ENCODE measurements around the gene BRSK2.

BRSK2 gene

DNA sequence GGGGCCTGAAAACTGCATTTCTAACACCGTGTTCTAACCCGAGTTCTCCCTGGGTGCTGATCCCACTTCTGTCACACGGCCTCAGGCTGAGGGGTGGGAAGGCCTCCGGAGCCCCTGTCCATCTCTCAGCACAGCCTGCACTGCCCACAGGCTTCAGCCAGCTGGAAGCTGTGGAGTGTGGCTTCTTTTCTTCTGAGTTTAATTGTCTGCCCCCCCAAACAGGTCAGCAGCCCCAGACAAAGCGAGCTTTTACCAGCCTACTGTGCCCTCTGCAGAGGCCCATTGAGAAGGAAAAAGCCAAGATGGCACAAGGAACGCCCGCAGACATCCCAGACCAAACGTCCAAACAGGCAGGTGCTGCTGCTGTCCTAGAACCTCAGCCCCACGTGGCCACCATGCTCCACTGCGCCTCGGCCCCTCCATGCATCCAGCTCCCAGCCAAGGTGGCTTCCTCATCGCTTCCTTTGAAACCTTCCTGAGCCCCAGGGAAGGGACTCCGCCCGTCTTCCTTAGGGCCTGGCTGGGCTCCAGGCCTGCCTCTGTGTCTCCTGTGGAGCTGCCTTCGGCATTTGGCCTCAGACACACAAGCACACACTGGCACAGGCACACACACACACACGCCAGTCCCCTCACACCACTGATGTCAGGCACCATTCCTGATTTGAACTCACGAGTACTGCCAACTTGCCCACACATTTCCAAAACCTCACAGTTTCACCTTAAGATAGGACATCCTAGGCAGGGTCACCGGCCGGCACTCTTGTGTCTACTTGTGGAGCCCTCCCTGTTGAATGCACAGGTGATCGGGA, 95.2 kb downstream of the BRSK2 start:
- TF ChIP-seq, protein P1, sequence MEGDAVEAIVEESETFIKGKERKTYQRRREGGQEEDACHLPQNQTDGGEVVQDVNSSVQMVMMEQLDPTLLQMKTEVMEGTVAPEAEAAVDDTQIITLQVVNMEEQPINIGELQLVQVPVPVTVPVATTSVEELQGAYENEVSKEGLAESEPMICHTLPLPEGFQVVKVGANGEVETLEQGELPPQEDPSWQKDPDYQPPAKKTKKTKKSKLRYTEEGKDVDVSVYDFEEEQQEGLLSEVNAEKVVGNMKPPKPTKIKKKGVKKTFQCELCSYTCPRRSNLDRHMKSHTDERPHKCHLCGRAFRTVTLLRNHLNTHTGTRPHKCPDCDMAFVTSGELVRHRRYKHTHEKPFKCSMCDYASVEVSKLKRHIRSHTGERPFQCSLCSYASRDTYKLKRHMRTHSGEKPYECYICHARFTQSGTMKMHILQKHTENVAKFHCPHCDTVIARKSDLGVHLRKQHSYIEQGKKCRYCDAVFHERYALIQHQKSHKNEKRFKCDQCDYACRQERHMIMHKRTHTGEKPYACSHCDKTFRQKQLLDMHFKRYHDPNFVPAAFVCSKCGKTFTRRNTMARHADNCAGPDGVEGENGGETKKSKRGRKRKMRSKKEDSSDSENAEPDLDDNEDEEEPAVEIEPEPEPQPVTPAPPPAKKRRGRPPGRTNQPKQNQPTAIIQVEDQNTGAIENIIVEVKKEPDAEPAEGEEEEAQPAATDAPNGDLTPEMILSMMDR (IDR thresholded peaks at IDR 0.05) = no peak
- Mint-ChIP-seq H3K4me1 (peaks cover 25% of the 10 kb centered on the region), H3K4me3 (no peak overlapping the region), H3K36me3 (ENCODE audit: low read depth) (no peaks in the 10 kb centered on the region), H3K27me3 (ENCODE audit: low read depth, poor library complexity) (peaks cover 4% of the 10 kb centered on the region), H3K9me3 (no peaks in the 10 kb centered on the region), H3K27ac (peak overlapping the region; percentile 22)
- no peak for DNase-seq

DNA sequence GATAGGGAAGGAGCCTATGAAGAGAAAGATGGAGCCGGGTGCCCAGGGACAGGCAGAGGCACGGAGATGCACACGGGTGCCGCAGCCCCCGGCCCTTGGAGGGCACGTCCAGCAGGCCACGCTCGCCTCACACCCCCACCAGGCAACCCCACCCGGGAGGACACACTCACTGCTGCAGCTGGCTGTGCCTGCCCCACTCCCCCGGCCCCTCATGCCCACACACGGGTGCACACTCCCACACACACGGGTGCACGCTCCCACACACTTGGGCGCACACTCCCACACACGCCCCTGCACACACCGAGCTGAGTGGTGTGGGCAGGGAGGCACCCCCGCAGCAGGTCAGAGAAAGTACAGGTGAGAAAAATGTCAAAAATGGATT, 95.8 kb downstream of the BRSK2 start:
- Mint-ChIP-seq H3K27ac (no peak overlapping the region), H3K4me3 (no peak overlapping the region), H3K9me3 (no peaks in the 10 kb centered on the region), H3K36me3 (ENCODE audit: low read depth) (no peaks in the 10 kb centered on the region), H3K27me3 (ENCODE audit: low read depth, poor library complexity) (no peaks in the 10 kb centered on the region), H3K4me1 (peaks cover 25% of the 10 kb centered on the region)
- TF ChIP-seq, protein P1 (IDR thresholded peaks at IDR 0.05) = no peak
- DNase-seq = no peak

DNA sequence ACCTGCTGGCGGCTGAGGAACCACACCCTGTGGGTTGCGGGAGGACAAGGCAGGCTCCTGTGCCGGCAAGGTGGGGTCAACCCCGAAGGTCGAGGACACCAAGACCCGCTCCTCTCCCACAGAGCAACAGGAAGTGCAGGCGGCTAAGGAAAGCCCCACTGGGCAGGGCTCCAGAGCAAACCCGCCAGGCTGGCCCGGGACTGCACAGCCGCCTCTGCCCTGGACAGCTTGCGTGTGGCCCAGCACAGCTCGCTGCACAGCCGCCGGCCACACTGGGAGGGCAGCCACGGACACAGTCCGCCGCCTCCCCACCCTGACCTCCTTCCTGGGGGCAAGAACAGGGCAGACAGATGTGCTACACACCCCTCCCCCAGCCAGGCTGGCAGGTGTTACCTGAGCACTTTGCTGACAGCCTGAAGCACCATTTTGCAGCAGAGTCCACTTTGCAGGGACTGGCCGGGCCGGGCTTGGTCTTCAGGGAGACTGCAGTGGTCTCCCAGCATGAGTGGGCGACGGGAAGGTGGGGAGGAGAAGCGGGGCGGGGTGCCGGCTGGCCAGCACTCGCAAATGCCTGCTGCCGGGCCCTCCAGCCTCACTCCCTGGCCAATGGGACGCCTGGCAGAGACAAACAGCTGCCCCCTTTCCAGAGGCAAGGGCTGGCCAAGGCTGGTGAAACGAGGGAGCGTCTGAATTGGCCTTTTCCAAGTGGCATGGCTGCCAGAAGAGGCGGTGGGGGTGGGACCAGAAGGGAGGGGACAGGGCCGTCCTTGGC, 96.5 kb downstream of the BRSK2 start, which contains the start of gene MOB2:
Gene MOB2 (minus strand): TSS at position 726 of the 772 bp plus-strand sequence. CDS start 223 bp downstream, at position 503.
- Mint-ChIP-seq H3K27ac (peak within 1 kb of the TSS; percentile 57), H3K4me3 (no peak within 1 kb of the TSS)
- peak; percentile 53 for DNase-seq

DNA sequence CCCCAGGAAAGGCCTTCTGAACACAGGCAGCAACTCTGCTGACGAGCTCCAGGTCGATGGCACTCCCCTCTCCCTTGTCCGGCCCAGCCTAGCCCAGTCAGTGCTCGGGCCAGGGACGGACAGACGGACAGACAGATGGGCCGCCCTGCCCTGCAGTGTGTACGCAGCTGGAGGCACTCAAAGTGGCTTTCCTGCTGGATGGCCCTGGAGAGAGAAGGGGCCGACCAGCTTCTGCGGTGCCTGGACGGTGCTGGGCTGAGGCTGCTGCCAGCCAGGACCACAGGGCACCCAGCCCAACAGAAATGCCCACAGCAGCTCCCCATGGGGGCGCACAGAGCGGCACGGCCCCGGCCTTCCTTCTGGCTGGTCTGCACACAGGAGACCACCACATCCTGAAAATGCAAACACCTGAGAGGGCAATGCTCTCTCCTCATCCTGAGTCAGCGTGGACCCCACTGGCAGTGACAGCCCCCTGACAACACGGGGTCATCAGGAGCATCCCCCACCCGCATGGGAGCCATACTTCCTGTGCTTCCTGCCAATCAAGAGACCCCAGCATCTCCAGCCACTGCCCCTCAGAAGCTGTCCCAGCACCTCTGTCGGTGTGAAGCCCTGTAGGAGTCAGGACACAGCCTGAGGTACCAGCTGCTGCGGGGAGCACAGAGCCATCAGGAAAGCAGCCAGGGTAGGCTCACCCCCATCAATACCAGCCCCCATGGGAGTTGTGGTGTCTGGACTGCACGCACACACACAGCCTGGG, 97.5 kb downstream of the BRSK2 start:
- peak overlapping the region; percentile 57 for H3K27ac Mint-ChIP-seq

More for the DNA sequence above, 96.5 kb downstream of the BRSK2 start, which contains the start of gene MOB2:
- Mint-ChIP-seq H3K9me3 (no peaks in the 10 kb centered on the region), H3K36me3 (ENCODE audit: low read depth) (no peaks in the 10 kb centered on the region), H3K27me3 (ENCODE audit: low read depth, poor library complexity) (no peaks in the 10 kb centered on the region), H3K4me1 (peaks cover 25% of the 10 kb centered on the region)
- TF ChIP-seq, protein P1 (IDR thresholded peaks at IDR 0.05) = no peak

DNA sequence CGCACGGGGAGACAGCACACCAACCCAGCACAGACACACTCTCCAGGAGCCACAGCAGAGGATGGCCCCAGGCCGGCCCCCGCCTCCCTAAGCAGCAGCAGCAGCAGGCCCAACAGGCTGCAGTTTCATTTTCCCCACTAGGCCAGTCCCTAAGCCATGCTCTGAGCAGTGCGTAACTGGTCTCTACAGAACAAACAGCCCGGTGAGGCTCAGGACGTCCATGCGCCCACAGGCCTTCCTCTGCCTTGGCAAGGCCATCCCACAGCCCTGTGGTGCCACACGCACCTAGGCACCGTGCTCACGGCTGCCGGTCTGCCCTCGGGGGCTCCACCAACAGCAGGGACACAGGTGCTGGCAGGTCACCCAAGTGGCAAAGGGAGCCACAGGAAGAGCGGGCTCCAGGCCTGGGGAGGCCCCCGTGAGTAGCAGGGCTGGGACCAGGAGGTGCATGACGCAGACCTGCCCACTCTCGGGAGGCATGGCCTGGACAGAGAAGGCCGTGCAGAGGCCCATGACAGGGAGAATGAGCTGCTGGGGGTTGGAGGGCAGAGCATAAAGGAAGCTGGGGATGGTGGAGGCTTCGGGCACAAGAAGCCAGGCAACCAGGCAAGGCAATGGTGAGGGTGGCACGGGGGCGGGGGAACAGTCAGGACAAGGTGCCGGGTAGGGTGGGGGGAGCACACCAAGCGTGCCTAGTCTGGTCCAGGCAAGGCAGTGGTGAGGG, 98.3 kb downstream of the BRSK2 start:
- no peak overlapping the region for H3K4me3 Mint-ChIP-seq
- no peaks in the 10 kb centered on the region for H3K27me3 Mint-ChIP-seq (ENCODE audit: low read depth, poor library complexity)
- TF ChIP-seq, protein P1 (IDR thresholded peaks at IDR 0.05) = no peak
- H3K27ac Mint-ChIP-seq = no peak overlapping the region
- peaks cover 25% of the 10 kb centered on the region for H3K4me1 Mint-ChIP-seq
- peaks cover 6% of the 10 kb centered on the region for H3K9me3 Mint-ChIP-seq
- DNase-seq = no peak
- H3K36me3 Mint-ChIP-seq (ENCODE audit: low read depth) = no peaks in the 10 kb centered on the region

More for the DNA sequence above, 97.5 kb downstream of the BRSK2 start:
- no peak overlapping the region for H3K4me3 Mint-ChIP-seq
- peaks cover under 1% of the 10 kb centered on the region for H3K9me3 Mint-ChIP-seq
- DNase-seq = no peak
- H3K4me1 Mint-ChIP-seq = peaks cover 25% of the 10 kb centered on the region
- H3K27me3 Mint-ChIP-seq (ENCODE audit: low read depth, poor library complexity) = no peaks in the 10 kb centered on the region
- TF ChIP-seq, protein P1 (IDR thresholded peaks at IDR 0.05) = no peak
- no peaks in the 10 kb centered on the region for H3K36me3 Mint-ChIP-seq (ENCODE audit: low read depth)

Data from nephron progenitor cell (in vitro differentiated cells).